Left kidney (tissue), 8 donors: Measurements from ENCODE around the gene MIB2. TPM values are rescaled to one million over a fixed set of nuclear protein-coding genes. Genes with fewer than 3 reads are reported as not detected.
"Not testable (repeated sequence)": the region's sequence is repeated elsewhere in the genome, so short reads cannot be mapped to it uniquely, and the experiment has no call there.

Experiments used
- DNase-seq: peaks from one replicate; pipeline ENCODE4 v3.0.0-alpha.2; 2013
- long read RNA-seq, 8 donors: transcript quantifications; one replicate each; lab custom pipeline, GENCODE V29; 2026
- polyA plus RNA-seq: library from polyadenylated mRNA; unstranded; fragments of 120-200 nt; gene quantifications from one replicate; pipeline ENCODE4 v1.2.1, GENCODE V29; 2013; ENCODE audit not compliant: insufficient read length

Gene MIB2
- 34.7 TPM for polyA plus RNA-seq
- long read RNA-seq, donor 1, partial matches to known transcripts = 0 of 8 reads
- long read RNA-seq, donor 1, other reads (novel, unspliced or antisense) = 0 of 8 reads
- long read RNA-seq, donor 2, partial matches to known transcripts = 0 of 5 reads
- long read RNA-seq, donor 2, other reads (novel, unspliced or antisense) = 0 of 5 reads
- long read RNA-seq, donor 3, partial matches to known transcripts = 0 of 1 reads
- long read RNA-seq, donor 3, other reads (novel, unspliced or antisense) = 0 of 1 reads
- long read RNA-seq, donor 4, partial matches to known transcripts = 0 of 1 reads
- long read RNA-seq, donor 4, other reads (novel, unspliced or antisense) = 0 of 1 reads
- long read RNA-seq, donor 5, partial matches to known transcripts = 15 of 17 reads
- long read RNA-seq, donor 5, other reads (novel, unspliced or antisense) = 0 of 17 reads
- long read RNA-seq, donor 6, partial matches to known transcripts = 0 of 3 reads
- long read RNA-seq, donor 6, other reads (novel, unspliced or antisense) = 0 of 3 reads
- long read RNA-seq, donor 7, partial matches to known transcripts = 73 of 75 reads
- long read RNA-seq, donor 7, other reads (novel, unspliced or antisense) = 0 of 75 reads
- long read RNA-seq, donor 8, partial matches to known transcripts = 0 of 2 reads
- long read RNA-seq, donor 8, other reads (novel, unspliced or antisense) = 0 of 2 reads

DNA sequence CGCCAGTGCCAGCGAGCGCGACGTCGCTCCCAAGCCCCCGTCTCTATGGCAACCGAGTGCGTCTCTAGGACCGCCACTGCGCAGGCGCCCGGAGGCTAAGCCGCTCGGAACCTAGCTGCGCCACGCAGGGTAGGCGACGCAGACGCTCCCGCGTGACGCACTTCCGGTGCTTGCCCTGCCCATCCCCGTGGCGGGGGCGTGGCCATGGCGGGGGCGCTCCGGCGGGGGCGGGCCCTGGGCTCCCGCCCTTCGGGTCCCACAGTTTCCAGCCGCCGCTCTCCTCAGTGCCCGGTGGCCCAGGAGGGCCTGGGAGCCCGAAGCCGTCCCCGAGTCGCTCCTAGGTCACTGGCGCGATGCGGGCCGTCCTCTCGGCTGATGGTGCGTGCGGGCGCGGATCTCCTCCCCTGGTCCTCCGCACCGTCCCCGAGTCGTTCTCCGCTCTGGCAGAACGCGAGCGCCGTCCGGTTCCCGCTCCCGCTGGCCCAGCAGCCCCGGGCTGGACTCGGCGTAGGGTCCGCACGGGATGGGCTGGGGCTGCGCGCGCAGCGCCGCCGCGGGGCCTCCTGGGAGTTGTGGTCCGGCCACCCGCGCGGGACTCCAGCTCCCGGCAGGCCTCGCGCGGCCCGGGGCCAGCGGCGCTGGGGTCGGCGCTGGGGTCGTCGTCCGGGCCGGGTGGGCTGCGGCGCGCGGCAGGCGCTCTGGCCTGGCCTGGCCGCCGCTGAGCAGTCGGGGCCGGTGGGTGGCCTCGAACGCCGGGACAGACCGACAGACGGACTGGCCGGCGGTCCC, at the start of gene MIB2:
Gene MIB2, plus strand, starts transcription at position 245 of the 789 bp plus-strand sequence. CDS start 7,953 bp downstream, outside the sequence.
- peak; percentile 94 for DNase-seq

DNA sequence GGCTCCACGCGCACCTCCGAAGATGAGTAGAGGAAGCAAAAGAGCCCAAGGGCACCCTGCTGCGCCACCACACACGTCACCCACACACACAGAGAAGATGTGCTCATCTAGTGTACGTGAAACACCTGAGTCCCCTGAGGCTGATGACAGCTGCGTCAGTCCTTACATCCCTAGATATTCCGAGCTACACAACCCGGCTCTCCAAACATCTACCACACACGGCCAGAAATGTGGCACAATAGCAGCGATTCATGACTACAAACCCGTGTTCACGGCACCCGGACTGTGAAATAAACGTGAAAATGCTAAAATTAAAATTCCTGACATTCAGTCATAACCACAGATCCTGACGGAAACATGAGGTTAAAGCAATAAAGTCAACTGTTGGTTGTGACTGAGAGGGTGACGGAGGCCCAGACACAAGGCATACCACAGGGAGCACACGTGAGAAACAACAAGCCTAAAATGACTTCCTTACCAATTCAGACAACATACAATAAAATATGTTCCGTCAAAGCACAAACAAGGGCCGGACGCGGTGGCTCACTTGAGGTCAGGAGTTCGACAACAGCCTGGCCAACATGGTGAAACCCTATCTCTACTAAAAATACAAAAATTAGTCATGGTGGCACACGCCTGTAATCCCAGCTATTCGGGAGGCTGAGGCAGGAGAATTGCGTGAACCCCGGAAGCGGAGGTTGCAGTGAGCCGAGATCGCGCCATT, 48.0 kb upstream of the MIB2 start:
- DNase-seq = no peak

- no peak for DNase-seq
Measured at GRCh38 chr1:1567891-1568291, 47.4 kb upstream of the MIB2 start.

- no peak for DNase-seq
Measured at GRCh38 chr1:1569341-1569740, 46.0 kb upstream of the MIB2 start.

GRCh38 chr1:1573843-1574720, 41.2 kb upstream of the MIB2 start:
- DNase-seq = peak; percentile 77

GRCh38 chr1:1574721-1575537, 40.4 kb upstream of the MIB2 start, which contains the start of gene SSU72:
Gene SSU72 (minus strand): TSS chr1:1574863. CDS start chr1:1574557, 306 bp downstream.
- peak; percentile 91 for DNase-seq

- DNase-seq = no peak
Measured at GRCh38 chr1:1577367-1578011, 37.8 kb upstream of the MIB2 start.

DNA sequence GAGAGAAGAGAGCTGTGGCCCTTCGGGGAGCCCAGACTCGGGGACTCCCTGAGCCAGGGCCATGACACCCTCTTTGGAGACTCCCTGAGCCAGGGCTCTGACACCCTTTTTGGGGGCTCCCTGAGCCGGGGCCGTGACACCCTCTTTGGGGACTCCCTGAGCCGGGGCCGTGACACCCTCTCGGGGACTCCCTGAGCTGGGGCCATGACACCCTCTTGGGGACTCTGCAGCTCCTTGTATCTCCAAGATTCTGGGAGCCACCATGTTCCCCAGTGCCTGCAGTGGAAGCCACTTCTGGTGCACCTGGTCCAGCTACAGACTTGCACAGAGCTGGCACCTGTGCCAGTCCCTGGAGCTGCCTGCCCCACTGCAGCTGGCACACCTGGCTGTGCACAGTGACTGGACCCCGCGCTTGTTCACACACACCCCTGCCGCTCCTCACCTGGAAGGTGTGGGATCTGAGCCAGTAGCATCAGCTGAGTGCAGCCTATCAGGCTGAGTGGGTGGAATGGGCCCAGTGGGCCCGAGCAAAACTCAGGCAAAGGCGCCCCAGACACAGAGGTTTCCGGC, 36.8 kb upstream of the MIB2 start:
- no peak for DNase-seq

- no peak for DNase-seq
Measured at GRCh38 chr1:1582585-1583346, 32.5 kb upstream of the MIB2 start.

DNA sequence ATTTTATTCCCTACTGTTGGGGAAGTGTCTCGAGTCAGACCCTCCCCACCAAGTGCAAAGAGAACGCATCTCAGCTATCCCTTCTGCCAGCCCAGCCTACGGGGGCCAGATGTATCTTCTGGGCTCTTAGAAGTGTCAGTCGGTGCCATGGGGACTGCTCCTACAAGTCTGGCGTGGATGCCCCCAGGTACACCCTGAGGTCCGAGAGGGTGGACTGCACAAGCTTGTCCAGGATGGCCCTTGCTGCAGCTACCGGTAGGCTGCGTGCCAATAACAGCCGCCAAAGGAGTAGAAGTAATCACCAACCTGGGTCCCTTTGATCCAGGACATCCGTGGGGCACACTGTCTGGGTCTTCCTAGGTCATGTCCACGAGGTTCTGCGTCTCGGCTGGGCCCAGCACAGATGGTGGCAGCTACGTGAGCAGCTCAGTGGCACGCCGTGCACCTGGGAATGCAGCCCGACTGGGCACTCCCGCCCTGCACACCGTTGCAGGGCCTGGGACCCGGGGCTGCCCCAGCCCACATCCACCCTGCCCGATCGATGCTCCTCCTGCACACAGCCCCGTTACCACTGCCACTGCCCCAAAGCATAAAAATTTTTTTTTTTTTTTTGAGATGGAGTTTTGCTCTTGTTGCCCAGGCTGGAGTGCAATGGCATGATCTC, 31.8 kb upstream of the MIB2 start:
- DNase-seq = no peak

DNA sequence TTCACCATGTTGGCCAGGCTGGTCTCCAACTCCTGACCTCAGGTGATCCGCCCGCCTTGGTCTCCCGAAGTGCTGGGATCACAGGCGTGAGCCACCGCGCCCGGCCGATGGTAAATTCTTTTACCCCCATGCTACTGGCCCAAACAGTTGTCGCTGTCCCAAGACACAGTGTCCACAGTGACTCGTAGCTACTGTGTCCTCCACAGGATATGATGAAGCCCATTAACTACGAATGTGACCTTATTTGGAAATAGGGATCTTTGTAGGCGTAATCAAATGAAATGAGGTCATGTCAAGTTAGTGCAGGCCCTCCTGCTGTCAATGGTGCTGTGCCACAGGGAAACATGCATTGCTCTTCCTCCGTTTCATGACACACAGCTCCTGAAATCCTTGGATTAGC, 23.8 kb upstream of the MIB2 start:
- no peak for DNase-seq

DNA sequence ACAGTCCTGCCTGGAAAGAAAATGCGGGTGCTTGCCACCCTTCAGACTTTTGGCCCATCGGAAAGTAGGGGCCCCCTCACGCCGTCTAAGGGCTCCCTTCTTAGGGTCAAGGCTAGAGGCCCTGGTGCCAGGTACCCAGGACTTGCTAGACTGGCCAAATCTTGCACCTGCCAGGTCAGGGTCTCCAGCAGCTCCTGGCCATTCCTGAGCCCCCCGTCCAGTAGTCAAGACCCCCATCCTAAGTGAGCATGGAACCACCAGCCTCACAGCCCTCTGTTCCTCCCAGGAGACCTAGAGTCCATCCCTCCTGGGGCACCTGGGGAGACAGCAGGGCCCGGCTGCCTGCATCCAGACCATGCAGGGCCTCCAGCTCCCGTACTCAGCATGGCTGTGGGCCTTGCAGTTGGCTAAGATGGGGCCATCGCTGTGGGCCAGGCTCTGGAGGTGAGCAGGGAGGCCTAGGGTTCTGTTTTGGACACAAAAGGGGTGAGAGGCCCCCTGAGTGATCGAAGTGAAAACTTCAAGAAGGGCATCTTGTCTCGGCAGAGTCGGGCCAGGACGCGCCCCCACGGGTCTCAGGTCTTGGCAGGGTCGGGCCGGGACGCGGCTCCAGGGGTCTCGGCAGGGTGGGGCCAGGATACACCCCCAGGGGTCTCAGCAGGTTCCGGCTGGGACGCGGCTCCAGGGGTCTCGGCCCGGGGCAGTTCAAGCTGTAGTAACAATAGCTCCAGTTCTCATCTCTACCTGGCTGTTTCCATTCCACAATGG, 21.3 kb upstream of the MIB2 start:
- DNase-seq = no peak

- no peak for DNase-seq
Measured at GRCh38 chr1:1594602-1595260, 20.6 kb upstream of the MIB2 start.

- DNase-seq = not testable (repeated sequence)
Measured at GRCh38 chr1:1595341-1595740, 20.0 kb upstream of the MIB2 start.

DNA sequence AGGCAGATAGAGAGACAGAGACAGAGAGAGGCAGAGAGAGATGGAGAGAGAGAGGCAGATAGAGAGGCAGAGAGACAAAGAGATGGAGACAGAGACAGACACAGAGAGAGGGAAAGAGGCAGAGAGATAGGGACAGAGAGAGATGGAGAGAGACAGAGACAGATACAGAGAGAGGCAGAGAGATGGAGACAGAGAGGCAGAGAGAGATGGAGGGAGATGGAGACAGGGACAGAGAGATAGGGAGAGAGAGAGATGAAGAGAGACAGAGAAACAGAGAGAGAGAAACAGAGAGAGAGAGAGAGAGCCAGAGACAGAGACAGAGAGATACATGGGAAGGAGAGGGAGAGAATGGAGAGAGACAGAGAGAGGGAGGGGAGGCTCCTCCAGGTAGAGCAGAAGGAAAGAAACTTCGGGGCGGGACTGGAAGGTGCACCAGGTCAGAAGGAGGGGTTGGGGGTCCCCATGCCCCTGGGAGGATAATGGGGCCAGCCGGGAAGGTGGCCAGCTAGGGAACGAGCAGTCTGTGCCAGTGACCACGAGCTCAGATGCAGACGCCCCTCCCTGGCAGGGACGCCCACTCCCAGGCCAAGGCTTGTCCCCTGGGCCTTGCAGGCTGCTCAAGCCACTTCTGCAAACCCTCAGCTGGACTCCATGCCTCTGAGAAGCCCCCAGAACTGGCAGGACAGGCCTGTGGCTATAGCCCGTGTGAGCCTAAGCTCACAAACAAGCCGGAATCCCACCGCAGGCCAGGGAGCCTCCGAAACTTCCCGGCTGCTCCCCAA, 18.6 kb upstream of the MIB2 start:
- DNase-seq = no peak
